ENCODE measurements around the gene TACC3. TPM values are rescaled to one million over a fixed set of nuclear protein-coding genes. Genes with fewer than 3 reads are reported as not detected.

The TACC3 gene
- total and polyA plus RNA-seq, 4 donors = 8.4 to 42.3 (median 21.8) TPM

DNA sequence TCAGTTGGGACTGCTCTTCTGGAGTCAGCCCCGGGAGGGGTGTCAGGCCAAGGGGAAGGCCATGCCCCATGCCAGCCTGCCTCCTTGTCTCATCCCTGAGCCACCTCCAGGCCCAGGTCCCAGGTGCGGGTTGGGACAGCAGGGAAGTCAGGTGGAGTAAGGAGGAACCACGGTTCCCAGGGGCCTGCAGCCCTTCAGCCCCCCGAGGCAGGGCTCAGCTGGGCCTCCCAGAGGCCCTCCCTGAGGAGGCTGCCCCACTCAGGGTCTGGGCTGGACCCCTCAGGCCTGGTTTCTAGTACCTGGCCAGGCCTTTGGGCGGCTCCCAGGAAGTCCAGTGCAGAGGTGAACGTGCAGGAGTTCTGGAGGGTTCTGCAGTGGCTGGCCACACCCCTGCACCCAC lies 48.4 kb downstream of the TACC3 start:
- H3K27ac ChIP-seq (ENCODE audit: low read depth, low read length) = no peak overlapping the region
- no peak for DNase-seq (ENCODE audit: low read depth in 4 of 6, low spot score in 6 of 6)
- H3K36me3 ChIP-seq (ENCODE audit: control insufficient read depth, insufficient read depth, low read length) = peaks cover 9% of the 10 kb centered on the region
- H3K4me3 ChIP-seq (ENCODE audit: low read depth, low read length) = no peak overlapping the region
- peaks cover 25% of the 10 kb centered on the region for H3K27me3 ChIP-seq (ENCODE audit: control insufficient read depth, insufficient read depth, low read length)
- H3K9me3 ChIP-seq (ENCODE audit: control insufficient read depth, insufficient read depth, low read length) = no peaks in the 10 kb centered on the region
- 74% methylated on average over 6 of the region's 6 CpGs for WGBS (ENCODE audit: insufficient coverage)
- peaks cover 94% of the 10 kb centered on the region for H3K4me1 ChIP-seq (ENCODE audit: control insufficient read depth, insufficient read depth, low read length)

- no peaks in the 10 kb centered on the region for H3K9me3 ChIP-seq (ENCODE audit: control insufficient read depth, insufficient read depth, low read length)
- WGBS (ENCODE audit: insufficient coverage) = 8% methylated on average over 23 of the region's 33 CpGs
- no peak overlapping the region for H3K4me3 ChIP-seq (ENCODE audit: low read depth, low read length)
- peaks cover 25% of the 10 kb centered on the region for H3K27me3 ChIP-seq (ENCODE audit: control insufficient read depth, insufficient read depth, low read length)
- H3K4me1 ChIP-seq (ENCODE audit: control insufficient read depth, insufficient read depth, low read length) = peaks cover 94% of the 10 kb centered on the region
- peak in 2 of 6 donors; percentile 78 to 81 for DNase-seq (ENCODE audit: low read depth in 4 of 6, low spot score in 6 of 6)
- peaks cover 9% of the 10 kb centered on the region for H3K36me3 ChIP-seq (ENCODE audit: control insufficient read depth, insufficient read depth, low read length)
- H3K27ac ChIP-seq (ENCODE audit: low read depth, low read length) = peak overlapping the region; percentile 25
Observed at GRCh38 chr4:1770245-1770644, 48.9 kb downstream of the TACC3 start.

GRCh38 chr4:1770791-1771231 lies 49.5 kb downstream of the TACC3 start:
- peak overlapping the region; percentile 64 for H3K27ac ChIP-seq (ENCODE audit: low read depth, low read length)
- peaks cover 9% of the 10 kb centered on the region for H3K36me3 ChIP-seq (ENCODE audit: control insufficient read depth, insufficient read depth, low read length)
- no peak for DNase-seq (ENCODE audit: low read depth in 4 of 6, low spot score in 6 of 6)
- H3K27me3 ChIP-seq (ENCODE audit: control insufficient read depth, insufficient read depth, low read length) = peaks cover 21% of the 10 kb centered on the region
- H3K4me1 ChIP-seq (ENCODE audit: control insufficient read depth, insufficient read depth, low read length) = peaks cover 94% of the 10 kb centered on the region
- no peaks in the 10 kb centered on the region for H3K9me3 ChIP-seq (ENCODE audit: control insufficient read depth, insufficient read depth, low read length)
- WGBS (ENCODE audit: insufficient coverage) = 61% methylated on average over 11 of the region's 11 CpGs
- no peak overlapping the region for H3K4me3 ChIP-seq (ENCODE audit: low read depth, low read length)

DNA sequence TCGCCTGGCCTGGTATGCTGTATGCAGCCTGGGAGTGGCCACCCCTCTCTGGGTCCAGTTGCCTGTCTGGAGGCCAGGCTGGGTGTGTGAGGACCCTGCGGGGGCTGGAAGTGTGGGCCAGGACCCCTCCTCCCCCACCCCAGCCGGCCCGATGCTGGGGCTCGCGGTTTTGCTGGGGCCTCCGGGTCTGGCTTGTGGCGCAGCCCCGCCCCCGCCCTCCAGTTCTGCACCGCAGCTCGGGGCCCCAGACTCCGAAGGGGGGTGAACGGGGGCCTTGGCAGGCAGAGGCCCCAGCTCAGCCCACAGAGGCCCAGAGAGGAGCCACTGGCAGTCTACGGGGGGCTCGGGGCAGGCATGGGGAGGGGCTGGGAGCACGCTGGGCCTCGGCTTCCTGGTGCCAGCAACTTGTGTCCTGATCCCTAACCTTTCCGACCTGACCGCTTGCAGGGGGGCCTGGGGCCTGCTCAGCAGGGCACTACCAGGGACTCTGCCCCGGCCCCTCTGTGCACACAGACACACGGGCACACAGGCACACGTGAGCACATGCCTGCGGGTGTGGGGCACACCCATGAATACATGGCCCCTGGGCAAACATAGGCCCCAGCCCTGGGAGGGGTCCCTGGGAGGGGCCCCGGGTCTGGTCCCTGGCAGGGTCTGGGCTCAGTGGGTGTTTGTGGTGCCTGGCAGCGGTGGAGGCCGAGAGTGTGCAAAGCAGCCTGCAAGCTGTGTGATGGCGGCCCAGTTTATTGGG lies 50.4 kb downstream of the TACC3 start:
- peaks cover 5% of the 10 kb centered on the region for H3K36me3 ChIP-seq (ENCODE audit: control insufficient read depth, insufficient read depth, low read length)
- 43% methylated on average over 25 of the region's 28 CpGs for WGBS (ENCODE audit: insufficient coverage)
- DNase-seq (ENCODE audit: low read depth in 4 of 6, low spot score in 6 of 6) = peak in 2 of 6 donors; percentile 48 to 56
- no peaks in the 10 kb centered on the region for H3K9me3 ChIP-seq (ENCODE audit: control insufficient read depth, insufficient read depth, low read length)
- peaks cover 12% of the 10 kb centered on the region for H3K27me3 ChIP-seq (ENCODE audit: control insufficient read depth, insufficient read depth, low read length)
- no peak overlapping the region for H3K4me3 ChIP-seq (ENCODE audit: low read depth, low read length)
- H3K4me1 ChIP-seq (ENCODE audit: control insufficient read depth, insufficient read depth, low read length) = peaks cover 94% of the 10 kb centered on the region
- H3K27ac ChIP-seq (ENCODE audit: low read depth, low read length) = peak overlapping the region; percentile 64

- DNase-seq (ENCODE audit: low read depth in 4 of 6, low spot score in 6 of 6) = peak in 1 of 6 donors; percentile 38
- no peak overlapping the region for H3K27ac ChIP-seq (ENCODE audit: low read depth, low read length)
- peaks cover 99% of the 10 kb centered on the region for H3K4me1 ChIP-seq (ENCODE audit: control insufficient read depth, insufficient read depth, low read length)
- H3K27me3 ChIP-seq (ENCODE audit: control insufficient read depth, insufficient read depth, low read length) = peaks cover 10% of the 10 kb centered on the region
- no peak overlapping the region for H3K4me3 ChIP-seq (ENCODE audit: low read depth, low read length)
- peaks cover 5% of the 10 kb centered on the region for H3K36me3 ChIP-seq (ENCODE audit: control insufficient read depth, insufficient read depth, low read length)
- no peaks in the 10 kb centered on the region for H3K9me3 ChIP-seq (ENCODE audit: control insufficient read depth, insufficient read depth, low read length)
- WGBS (ENCODE audit: insufficient coverage) = 64% methylated on average over 28 of the region's 30 CpGs
Observed at GRCh38 chr4:1772853-1773538, 51.7 kb downstream of the TACC3 start.

- H3K27me3 ChIP-seq (ENCODE audit: control insufficient read depth, insufficient read depth, low read length) = peaks cover 4% of the 10 kb centered on the region
- H3K4me1 ChIP-seq (ENCODE audit: control insufficient read depth, insufficient read depth, low read length) = peaks cover 99% of the 10 kb centered on the region
- H3K4me3 ChIP-seq (ENCODE audit: low read depth, low read length) = no peak overlapping the region
- no peak for DNase-seq (ENCODE audit: low read depth in 4 of 6, low spot score in 6 of 6)
- peaks cover 5% of the 10 kb centered on the region for H3K36me3 ChIP-seq (ENCODE audit: control insufficient read depth, insufficient read depth, low read length)
- no peak overlapping the region for H3K27ac ChIP-seq (ENCODE audit: low read depth, low read length)
- no peaks in the 10 kb centered on the region for H3K9me3 ChIP-seq (ENCODE audit: control insufficient read depth, insufficient read depth, low read length)
- WGBS (ENCODE audit: insufficient coverage) = 80% methylated on average over 10 of the region's 10 CpGs
Observed at GRCh38 chr4:1773754-1774153, 52.4 kb downstream of the TACC3 start.

GRCh38 chr4:1775731-1776500 lies 54.6 kb downstream of the TACC3 start:
- H3K27me3 ChIP-seq (ENCODE audit: control insufficient read depth, insufficient read depth, low read length) = no peaks in the 10 kb centered on the region
- H3K4me1 ChIP-seq (ENCODE audit: control insufficient read depth, insufficient read depth, low read length) = peaks cover 98% of the 10 kb centered on the region
- no peak overlapping the region for H3K4me3 ChIP-seq (ENCODE audit: low read depth, low read length)
- DNase-seq (ENCODE audit: low read depth in 4 of 6, low spot score in 6 of 6) = peak in 1 of 6 donors; percentile 77
- WGBS (ENCODE audit: insufficient coverage) = 53% methylated on average over 22 of the region's 23 CpGs
- H3K36me3 ChIP-seq (ENCODE audit: control insufficient read depth, insufficient read depth, low read length) = peaks cover 3% of the 10 kb centered on the region
- no peaks in the 10 kb centered on the region for H3K9me3 ChIP-seq (ENCODE audit: control insufficient read depth, insufficient read depth, low read length)
- H3K27ac ChIP-seq (ENCODE audit: low read depth, low read length) = peak overlapping the region; percentile 74

DNA sequence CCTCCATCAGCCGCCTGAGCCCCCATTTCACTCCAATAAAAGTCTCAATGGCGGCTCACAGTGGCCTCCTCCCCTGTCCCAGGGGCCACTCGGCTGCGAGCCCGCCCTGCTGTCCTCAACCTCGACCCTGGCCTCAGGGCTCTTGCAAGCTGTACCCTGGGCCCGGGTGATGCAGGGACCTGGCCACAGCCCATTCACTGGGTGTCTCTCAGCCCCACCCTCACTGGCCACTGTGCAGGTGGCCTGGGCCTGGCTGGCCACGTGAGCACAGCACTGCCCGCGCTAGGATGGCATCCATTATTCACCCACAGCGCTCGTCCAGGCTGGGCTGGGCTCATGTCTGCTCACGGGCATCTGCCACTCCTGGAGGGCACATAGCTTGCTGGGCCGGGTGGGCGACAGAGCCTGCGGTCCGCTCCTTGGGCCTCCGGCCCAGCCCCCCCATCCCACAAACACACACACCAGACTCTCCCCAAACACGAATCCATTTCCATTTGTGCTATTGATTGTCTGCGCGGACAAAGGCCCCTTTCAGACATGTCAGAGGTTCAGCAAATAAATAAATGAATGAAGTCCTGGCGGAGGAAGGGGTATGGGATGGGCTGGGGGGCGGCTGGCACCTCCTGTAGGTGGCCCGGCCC lies 55.3 kb downstream of the TACC3 start:
- H3K4me3 ChIP-seq (ENCODE audit: low read depth, low read length) = no peak overlapping the region
- H3K4me1 ChIP-seq (ENCODE audit: control insufficient read depth, insufficient read depth, low read length) = peaks cover 90% of the 10 kb centered on the region
- H3K27me3 ChIP-seq (ENCODE audit: control insufficient read depth, insufficient read depth, low read length) = no peaks in the 10 kb centered on the region
- peaks cover 3% of the 10 kb centered on the region for H3K36me3 ChIP-seq (ENCODE audit: control insufficient read depth, insufficient read depth, low read length)
- peak in 2 of 6 donors; percentile 58 to 77 for DNase-seq (ENCODE audit: low read depth in 4 of 6, low spot score in 6 of 6)
- WGBS (ENCODE audit: insufficient coverage) = 36% methylated on average over 17 of the region's 24 CpGs
- H3K9me3 ChIP-seq (ENCODE audit: control insufficient read depth, insufficient read depth, low read length) = no peaks in the 10 kb centered on the region
- peak overlapping the region; percentile 74 for H3K27ac ChIP-seq (ENCODE audit: low read depth, low read length)

All from spinal cord (tissue), 10 donors.